Stimulated activated CD4-positive, alpha-beta T cell treated with anti-CD3 and anti-CD28 coated beads, TNF-alpha, amount 100 ng/mL, for 4 hours (primary cell): ENCODE data around the gene FRG2C.
"Not testable (repeated sequence)": the region's sequence is repeated elsewhere in the genome, so short reads cannot be mapped to it uniquely, and the experiment has no call there.

Experiments
- DNase-seq, 3 experiments: peaks; one replicate each; pipeline ENCODE4 v3.0.0-alpha.2; 2020; ENCODE audit warnings: low read depth in 3 of 3

FRG2C gene

GRCh38 chr3:75664028-75664427, at the start of gene FRG2C:
TSS of gene FRG2C (plus strand) at chr3:75664328. CDS start at chr3:75664380, 52 bp downstream.
- DNase-seq, result not testable (repeated sequence)

- DNase-seq, result not testable (repeated sequence)
These were observed 45.3 kb upstream of the FRG2C start for GRCh38 chr3:75618666-75619305.

GRCh38 chr3:75619481-75620031, 44.6 kb upstream of the FRG2C start:
- DNase-seq, result not testable (repeated sequence)

- not testable (repeated sequence) for DNase-seq
These were observed 42.4 kb upstream of the FRG2C start for GRCh38 chr3:75621772-75622171.

- DNase-seq, result not testable (repeated sequence)
These were observed 40.5 kb upstream of the FRG2C start for GRCh38 chr3:75623656-75624055.

GRCh38 chr3:75630887-75631535, 33.1 kb upstream of the FRG2C start:
- not testable (repeated sequence) for DNase-seq

GRCh38 chr3:75631541-75631940, 32.6 kb upstream of the FRG2C start:
- DNase-seq, result no peak

- DNase-seq, result not testable (repeated sequence)
These were observed 25.2 kb upstream of the FRG2C start for GRCh38 chr3:75638947-75639346.

GRCh38 chr3:75641107-75641517, 23.0 kb upstream of the FRG2C start:
- not testable (repeated sequence) for DNase-seq

- DNase-seq, result not testable (repeated sequence)
These were observed 20.9 kb upstream of the FRG2C start for GRCh38 chr3:75643031-75643800.

GRCh38 chr3:75645548-75645947, 18.6 kb upstream of the FRG2C start:
- DNase-seq, result not testable (repeated sequence)

- no peak for DNase-seq
These were observed 13.9 kb upstream of the FRG2C start for GRCh38 chr3:75650191-75650590.

GRCh38 chr3:75655101-75655904, 8.8 kb upstream of the FRG2C start:
- not testable (repeated sequence) for DNase-seq

GRCh38 chr3:75655956-75656355, 8.2 kb upstream of the FRG2C start:
- DNase-seq, result not testable (repeated sequence)

- DNase-seq, result not testable (repeated sequence)
These were observed 5.6 kb upstream of the FRG2C start for GRCh38 chr3:75658411-75659107.

- not testable (repeated sequence) for DNase-seq
These were observed 5.1 kb upstream of the FRG2C start for GRCh38 chr3:75659108-75659433.

- DNase-seq, result not testable (repeated sequence)
These were observed 1.5 kb downstream of the FRG2C start for GRCh38 chr3:75665626-75666025.

GRCh38 chr3:75667757-75668701, 3.9 kb downstream of the FRG2C start:
- DNase-seq, result not testable (repeated sequence)

GRCh38 chr3:75668759-75669347, 4.7 kb downstream of the FRG2C start:
- DNase-seq, result peak in 2 of 3 experiments; percentile 27 to 28
